Endothelial cell (in vitro differentiated cells): ENCODE measurements around the gene DNAH9. TPM values are rescaled to one million over a fixed set of nuclear protein-coding genes. Genes with fewer than 3 reads are reported as not detected.

Experiments
- DNase-seq: peaks from one replicate; pipeline ENCODE4 v3.0.0; 2021; ENCODE audit warnings: low spot score
- H3K27ac Mint-ChIP-seq: one replicate; pipeline ENCODE4 v1.8.0; 2021; ENCODE audit warnings: mixed read lengths, inconsistent platforms; ENCODE audit not compliant: unreplicated experiment
- H3K27me3 Mint-ChIP-seq: one replicate; pipeline ENCODE4 v1.8.0; 2021; ENCODE audit warnings: mild to moderate bottlenecking, moderate library complexity, mixed read lengths, inconsistent platforms; ENCODE audit not compliant: unreplicated experiment
- H3K36me3 Mint-ChIP-seq: one replicate; pipeline ENCODE4 v1.8.0; 2021; ENCODE audit warnings: mild to moderate bottlenecking, low read depth, mixed read lengths, inconsistent platforms; ENCODE audit not compliant: unreplicated experiment
- H3K4me1 Mint-ChIP-seq: one replicate; pipeline ENCODE4 v1.8.0; 2021; ENCODE audit warnings: mild to moderate bottlenecking, mixed read lengths, inconsistent platforms; ENCODE audit not compliant: unreplicated experiment
- H3K4me3 Mint-ChIP-seq: one replicate; pipeline ENCODE4 v1.8.0; 2021; ENCODE audit warnings: mild to moderate bottlenecking, mixed read lengths, inconsistent platforms; ENCODE audit not compliant: unreplicated experiment
- H3K9me3 Mint-ChIP-seq: one replicate; pipeline ENCODE4 v1.8.0; 2021; ENCODE audit warnings: mixed read lengths, inconsistent platforms; ENCODE audit not compliant: unreplicated experiment
- CTCF ChIP-seq: fragments of 200-600 bp; sonication (generic); IDR thresholded peaks from one replicate; pipeline ENCODE4 v1.5.0; 2021; ENCODE audit warnings: antibody characterized with exemption; ENCODE audit not compliant: unreplicated experiment
- total RNA-seq: library from RNA; stranded (reverse); fragmentation: NEBNext Ultra II Directional; extraction: Animal tissue kit (Norgen Biotek cat#: 25700); gene quantifications from one replicate; pipeline ENCODE4 v1.2.1, GENCODE V29; 2021; ENCODE audit not compliant: unreplicated experiment

The DNAH9 gene
- total RNA-seq, 1 donor from 2014 or later = not detected

- Mint-ChIP-seq H3K27me3 (peaks cover 16% of the 10 kb centered on the region), H3K36me3 (peaks cover 35% of the 10 kb centered on the region), H3K4me3 (peak overlapping the region; percentile 1), H3K4me1 (no peaks in the 10 kb centered on the region), H3K27ac (no peak overlapping the region), H3K9me3 (peaks cover 59% of the 10 kb centered on the region)
- no peak for DNase-seq
- TF ChIP-seq CTCF = no peak
Observed at GRCh38 chr17:11554542-11554941, 43.7 kb upstream of the DNAH9 start.

- H3K36me3 Mint-ChIP-seq = peaks cover 33% of the 10 kb centered on the region
Observed at GRCh38 chr17:11555530-11555929, 42.7 kb upstream of the DNAH9 start.

GRCh38 chr17:11557727-11558452 lies 40.4 kb upstream of the DNAH9 start:
- no peaks in the 10 kb centered on the region for H3K4me1 Mint-ChIP-seq
- peaks cover 41% of the 10 kb centered on the region for H3K36me3 Mint-ChIP-seq
- H3K27me3 Mint-ChIP-seq = peaks cover 13% of the 10 kb centered on the region
- H3K27ac Mint-ChIP-seq = no peak overlapping the region
- DNase-seq = no peak
- no peak for TF ChIP-seq CTCF
- peaks cover 56% of the 10 kb centered on the region for H3K9me3 Mint-ChIP-seq
- no peak overlapping the region for H3K4me3 Mint-ChIP-seq

More at GRCh38 chr17:11555530-11555929, 42.7 kb upstream of the DNAH9 start:
- DNase-seq = no peak
- Mint-ChIP-seq H3K9me3 (peaks cover 56% of the 10 kb centered on the region), H3K27me3 (peaks cover 13% of the 10 kb centered on the region), H3K4me1 (no peaks in the 10 kb centered on the region), H3K27ac (no peak overlapping the region), H3K4me3 (no peak overlapping the region)
- TF ChIP-seq CTCF = no peak

- Mint-ChIP-seq H3K4me1 (no peaks in the 10 kb centered on the region), H3K9me3 (peaks cover 55% of the 10 kb centered on the region), H3K4me3 (no peak overlapping the region), H3K36me3 (peaks cover 35% of the 10 kb centered on the region), H3K27ac (no peak overlapping the region), H3K27me3 (peaks cover 9% of the 10 kb centered on the region)
- no peak for TF ChIP-seq CTCF
- no peak for DNase-seq
Observed at GRCh38 chr17:11558681-11559234, 39.5 kb upstream of the DNAH9 start.

GRCh38 chr17:11559601-11560000 lies 38.7 kb upstream of the DNAH9 start:
- Mint-ChIP-seq H3K27me3 (peaks cover 7% of the 10 kb centered on the region), H3K4me1 (no peaks in the 10 kb centered on the region), H3K9me3 (peaks cover 55% of the 10 kb centered on the region), H3K36me3 (peaks cover 33% of the 10 kb centered on the region), H3K27ac (no peak overlapping the region), H3K4me3 (no peak overlapping the region)
- DNase-seq = no peak
- TF ChIP-seq CTCF = no peak
